ENCODE data around the gene CTR9. TPM values are rescaled to one million over a fixed set of nuclear protein-coding genes. Genes with fewer than 3 reads are reported as not detected.

The CTR9 gene
- total and polyA plus RNA-seq, 9 of the 15 experiments (the other 6 are each of a cell fraction or from before 2014, with no cell fraction given), result 25.4 to 79.3 (median 47.3) TPM

DNA sequence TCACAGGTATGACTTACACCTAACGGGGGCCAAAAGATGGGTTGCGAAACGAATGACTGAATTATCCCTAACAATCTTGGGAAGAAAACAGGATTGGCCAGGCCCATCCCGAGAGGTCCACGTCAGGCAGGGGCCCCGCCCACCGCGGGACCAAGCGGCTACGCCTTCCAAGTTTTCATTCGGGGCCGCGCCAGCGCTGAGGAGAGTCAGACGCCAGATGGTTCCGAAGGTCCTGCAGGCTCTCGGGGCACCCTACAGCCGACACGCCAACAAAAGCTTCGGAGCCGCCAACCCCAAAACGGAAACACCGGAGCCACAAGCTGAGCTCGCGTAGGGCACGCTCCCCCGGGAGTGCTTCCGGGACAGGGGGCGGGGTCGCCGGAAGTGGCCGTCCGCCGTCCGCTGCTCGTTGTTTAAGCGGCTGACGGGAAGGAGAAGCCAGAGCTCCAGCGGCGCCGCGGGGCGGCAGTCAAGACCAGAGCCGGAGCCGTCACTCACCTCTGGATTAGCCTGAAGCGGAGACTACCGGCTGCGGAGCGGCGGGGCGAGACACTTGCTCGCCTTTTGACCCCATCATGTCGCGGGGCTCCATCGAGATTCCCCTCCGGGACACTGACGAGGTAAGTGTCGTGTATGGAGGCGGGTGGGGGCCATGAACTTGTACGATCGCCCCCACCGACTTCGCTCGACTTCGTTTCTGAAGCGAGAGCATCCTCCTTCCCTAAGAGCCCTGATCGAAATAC, at the start of gene CTR9 (continued):
- no peak for TF ChIP-seq SREBF2 (CRISPR knock-in tag; IDR thresholded peaks at IDR 0.05)
- no peak for TF ChIP-seq KLF10 (CRISPR knock-in tag; IDR thresholded peaks at IDR 0.05)
- no peak for TF ChIP-seq HSF4 (CRISPR knock-in tag; IDR thresholded peaks at IDR 0.05; ENCODE audit: borderline replicate concordance)
- no peak for TF ChIP-seq NFXL1 (CRISPR knock-in tag; IDR thresholded peaks at IDR 0.05)
- peak; percentile 68; the same call in 1 of the 2 replicates for TF ChIP-seq ZBED1 (IDR thresholded peaks at IDR 0.05)
- peak; percentile 90 for TF ChIP-seq SUPT5H (IDR thresholded peaks at IDR 0.05)
- TF ChIP-seq STAT5A (IDR thresholded peaks at IDR 0.05; ENCODE audit: borderline replicate concordance, low read length), result no peak; the same call in 1 of the 2 replicates
- TF ChIP-seq RBM39 (optimal IDR thresholded peaks at IDR 0.05; ENCODE audit: low read depth, low read length), result no peak
- TF ChIP-seq SPI1 (IDR thresholded peaks at IDR 0.05; ENCODE audit: borderline replicate concordance, low read depth, low read length), result no peak
- no peak for TF ChIP-seq HNRNPL (IDR thresholded peaks at IDR 0.05; ENCODE audit: low read depth, low read length)
- TF ChIP-seq, protein P1, sequence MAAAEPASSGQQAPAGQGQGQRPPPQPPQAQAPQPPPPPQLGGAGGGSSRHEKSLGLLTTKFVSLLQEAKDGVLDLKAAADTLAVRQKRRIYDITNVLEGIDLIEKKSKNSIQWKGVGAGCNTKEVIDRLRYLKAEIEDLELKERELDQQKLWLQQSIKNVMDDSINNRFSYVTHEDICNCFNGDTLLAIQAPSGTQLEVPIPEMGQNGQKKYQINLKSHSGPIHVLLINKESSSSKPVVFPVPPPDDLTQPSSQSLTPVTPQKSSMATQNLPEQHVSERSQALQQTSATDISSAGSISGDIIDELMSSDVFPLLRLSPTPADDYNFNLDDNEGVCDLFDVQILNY (CRISPR knock-in tag; IDR thresholded peaks at IDR 0.05), result peak; percentile 84; the same call in 1 of the 2 replicates
- TF ChIP-seq TRIM28 (IDR thresholded peaks at IDR 0.05), result no peak
- no peak for TF ChIP-seq NCOA6 (IDR thresholded peaks at IDR 0.05)
- TF ChIP-seq ZNF140 (CRISPR knock-in tag; IDR thresholded peaks at IDR 0.05), result no peak
- peak; percentile 78 for TF ChIP-seq ELF1 (tag; IDR thresholded peaks at IDR 0.05)
- TF ChIP-seq, protein P2, sequence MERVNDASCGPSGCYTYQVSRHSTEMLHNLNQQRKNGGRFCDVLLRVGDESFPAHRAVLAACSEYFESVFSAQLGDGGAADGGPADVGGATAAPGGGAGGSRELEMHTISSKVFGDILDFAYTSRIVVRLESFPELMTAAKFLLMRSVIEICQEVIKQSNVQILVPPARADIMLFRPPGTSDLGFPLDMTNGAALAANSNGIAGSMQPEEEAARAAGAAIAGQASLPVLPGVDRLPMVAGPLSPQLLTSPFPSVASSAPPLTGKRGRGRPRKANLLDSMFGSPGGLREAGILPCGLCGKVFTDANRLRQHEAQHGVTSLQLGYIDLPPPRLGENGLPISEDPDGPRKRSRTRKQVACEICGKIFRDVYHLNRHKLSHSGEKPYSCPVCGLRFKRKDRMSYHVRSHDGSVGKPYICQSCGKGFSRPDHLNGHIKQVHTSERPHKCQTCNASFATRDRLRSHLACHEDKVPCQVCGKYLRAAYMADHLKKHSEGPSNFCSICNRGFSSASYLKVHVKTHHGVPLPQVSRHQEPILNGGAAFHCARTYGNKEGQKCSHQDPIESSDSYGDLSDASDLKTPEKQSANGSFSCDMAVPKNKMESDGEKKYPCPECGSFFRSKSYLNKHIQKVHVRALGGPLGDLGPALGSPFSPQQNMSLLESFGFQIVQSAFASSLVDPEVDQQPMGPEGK (CRISPR knock-in tag; IDR thresholded peaks at IDR 0.05; ENCODE audit: borderline replicate concordance), result no peak
- TF ChIP-seq, protein P3, sequence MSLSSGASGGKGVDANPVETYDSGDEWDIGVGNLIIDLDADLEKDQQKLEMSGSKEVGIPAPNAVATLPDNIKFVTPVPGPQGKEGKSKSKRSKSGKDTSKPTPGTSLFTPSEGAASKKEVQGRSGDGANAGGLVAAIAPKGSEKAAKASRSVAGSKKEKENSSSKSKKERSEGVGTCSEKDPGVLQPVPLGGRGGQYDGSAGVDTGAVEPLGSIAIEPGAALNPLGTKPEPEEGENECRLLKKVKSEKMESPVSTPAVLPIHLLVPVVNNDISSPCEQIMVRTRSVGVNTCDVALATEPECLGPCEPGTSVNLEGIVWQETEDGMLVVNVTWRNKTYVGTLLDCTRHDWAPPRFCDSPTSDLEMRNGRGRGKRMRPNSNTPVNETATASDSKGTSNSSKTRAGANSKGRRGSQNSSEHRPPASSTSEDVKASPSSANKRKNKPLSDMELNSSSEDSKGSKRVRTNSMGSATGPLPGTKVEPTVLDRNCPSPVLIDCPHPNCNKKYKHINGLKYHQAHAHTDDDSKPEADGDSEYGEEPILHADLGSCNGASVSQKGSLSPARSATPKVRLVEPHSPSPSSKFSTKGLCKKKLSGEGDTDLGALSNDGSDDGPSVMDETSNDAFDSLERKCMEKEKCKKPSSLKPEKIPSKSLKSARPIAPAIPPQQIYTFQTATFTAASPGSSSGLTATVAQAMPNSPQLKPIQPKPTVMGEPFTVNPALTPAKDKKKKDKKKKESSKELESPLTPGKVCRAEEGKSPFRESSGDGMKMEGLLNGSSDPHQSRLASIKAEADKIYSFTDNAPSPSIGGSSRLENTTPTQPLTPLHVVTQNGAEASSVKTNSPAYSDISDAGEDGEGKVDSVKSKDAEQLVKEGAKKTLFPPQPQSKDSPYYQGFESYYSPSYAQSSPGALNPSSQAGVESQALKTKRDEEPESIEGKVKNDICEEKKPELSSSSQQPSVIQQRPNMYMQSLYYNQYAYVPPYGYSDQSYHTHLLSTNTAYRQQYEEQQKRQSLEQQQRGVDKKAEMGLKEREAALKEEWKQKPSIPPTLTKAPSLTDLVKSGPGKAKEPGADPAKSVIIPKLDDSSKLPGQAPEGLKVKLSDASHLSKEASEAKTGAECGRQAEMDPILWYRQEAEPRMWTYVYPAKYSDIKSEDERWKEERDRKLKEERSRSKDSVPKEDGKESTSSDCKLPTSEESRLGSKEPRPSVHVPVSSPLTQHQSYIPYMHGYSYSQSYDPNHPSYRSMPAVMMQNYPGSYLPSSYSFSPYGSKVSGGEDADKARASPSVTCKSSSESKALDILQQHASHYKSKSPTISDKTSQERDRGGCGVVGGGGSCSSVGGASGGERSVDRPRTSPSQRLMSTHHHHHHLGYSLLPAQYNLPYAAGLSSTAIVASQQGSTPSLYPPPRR (CRISPR knock-in tag; IDR thresholded peaks at IDR 0.05; ENCODE audit: borderline replicate concordance), result no peak; the same call in 1 of the 2 replicates
- no peak for TF ChIP-seq ZNF165 (CRISPR knock-in tag; IDR thresholded peaks at IDR 0.05; ENCODE audit: borderline replicate concordance)
- TF ChIP-seq ARNT (IDR thresholded peaks at IDR 0.05), result no peak
- TF ChIP-seq, protein P4, sequence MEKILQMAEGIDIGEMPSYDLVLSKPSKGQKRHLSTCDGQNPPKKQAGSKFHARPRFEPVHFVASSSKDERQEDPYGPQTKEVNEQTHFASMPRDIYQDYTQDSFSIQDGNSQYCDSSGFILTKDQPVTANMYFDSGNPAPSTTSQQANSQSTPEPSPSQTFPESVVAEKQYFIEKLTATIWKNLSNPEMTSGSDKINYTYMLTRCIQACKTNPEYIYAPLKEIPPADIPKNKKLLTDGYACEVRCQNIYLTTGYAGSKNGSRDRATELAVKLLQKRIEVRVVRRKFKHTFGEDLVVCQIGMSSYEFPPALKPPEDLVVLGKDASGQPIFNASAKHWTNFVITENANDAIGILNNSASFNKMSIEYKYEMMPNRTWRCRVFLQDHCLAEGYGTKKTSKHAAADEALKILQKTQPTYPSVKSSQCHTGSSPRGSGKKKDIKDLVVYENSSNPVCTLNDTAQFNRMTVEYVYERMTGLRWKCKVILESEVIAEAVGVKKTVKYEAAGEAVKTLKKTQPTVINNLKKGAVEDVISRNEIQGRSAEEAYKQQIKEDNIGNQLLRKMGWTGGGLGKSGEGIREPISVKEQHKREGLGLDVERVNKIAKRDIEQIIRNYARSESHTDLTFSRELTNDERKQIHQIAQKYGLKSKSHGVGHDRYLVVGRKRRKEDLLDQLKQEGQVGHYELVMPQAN (IDR thresholded peaks at IDR 0.05; ENCODE audit: borderline replicate concordance), result peak; percentile 72; the same call in 1 of the 2 replicates
